Measurements from ENCODE around the gene VTCN1.
A peak's percentile ranks its signal among the peaks of the same experiment; 100 is the strongest.
"Not testable (repeated sequence)": the region's sequence is repeated elsewhere in the genome, so short reads cannot be mapped to it uniquely, and the experiment has no call there.

The VTCN1 gene

DNA sequence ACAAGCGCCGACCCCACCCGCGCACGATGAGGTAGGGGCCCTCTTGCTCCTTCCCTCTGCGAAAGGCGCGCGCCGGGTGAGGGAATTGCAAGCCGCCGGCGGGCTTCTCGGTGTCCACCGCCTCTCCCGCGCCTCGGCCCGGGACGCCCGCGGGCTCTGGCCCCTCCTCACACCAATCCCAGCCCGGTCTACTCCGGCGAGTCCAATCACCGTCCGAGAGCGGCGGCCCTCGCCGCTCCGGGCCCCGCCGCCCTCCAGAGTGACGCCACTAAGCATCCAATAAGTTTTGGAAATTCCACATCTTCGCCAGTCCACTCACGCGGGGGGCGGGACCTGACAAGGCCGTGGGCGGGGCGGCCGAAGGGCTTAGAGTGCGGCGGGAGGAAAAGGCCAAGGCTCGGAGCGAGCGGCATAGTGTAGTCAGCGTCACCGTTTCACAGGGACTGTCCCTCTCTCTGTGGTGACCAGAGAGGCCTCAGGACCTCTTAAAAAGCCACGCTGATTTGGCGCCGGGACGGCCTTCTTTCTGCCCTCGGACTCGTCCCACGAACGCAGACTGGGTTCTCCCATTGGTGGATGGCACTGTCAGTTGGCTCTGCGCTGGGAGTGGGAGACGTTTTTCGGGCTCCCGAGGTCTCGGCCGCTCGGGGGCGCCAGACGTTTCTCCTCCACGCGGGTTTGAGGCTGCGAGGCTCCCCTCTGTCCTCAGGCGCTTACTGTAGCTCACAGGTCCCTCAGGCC, 89.0 kb downstream of the VTCN1 start, which contains the start of gene TRIM45:
TSS of gene TRIM45 (minus strand) at position 161 of the 741 bp plus-strand sequence. CDS start 548 bp downstream, outside the sequence.
- DNase-seq = peak; percentile 97

DNA sequence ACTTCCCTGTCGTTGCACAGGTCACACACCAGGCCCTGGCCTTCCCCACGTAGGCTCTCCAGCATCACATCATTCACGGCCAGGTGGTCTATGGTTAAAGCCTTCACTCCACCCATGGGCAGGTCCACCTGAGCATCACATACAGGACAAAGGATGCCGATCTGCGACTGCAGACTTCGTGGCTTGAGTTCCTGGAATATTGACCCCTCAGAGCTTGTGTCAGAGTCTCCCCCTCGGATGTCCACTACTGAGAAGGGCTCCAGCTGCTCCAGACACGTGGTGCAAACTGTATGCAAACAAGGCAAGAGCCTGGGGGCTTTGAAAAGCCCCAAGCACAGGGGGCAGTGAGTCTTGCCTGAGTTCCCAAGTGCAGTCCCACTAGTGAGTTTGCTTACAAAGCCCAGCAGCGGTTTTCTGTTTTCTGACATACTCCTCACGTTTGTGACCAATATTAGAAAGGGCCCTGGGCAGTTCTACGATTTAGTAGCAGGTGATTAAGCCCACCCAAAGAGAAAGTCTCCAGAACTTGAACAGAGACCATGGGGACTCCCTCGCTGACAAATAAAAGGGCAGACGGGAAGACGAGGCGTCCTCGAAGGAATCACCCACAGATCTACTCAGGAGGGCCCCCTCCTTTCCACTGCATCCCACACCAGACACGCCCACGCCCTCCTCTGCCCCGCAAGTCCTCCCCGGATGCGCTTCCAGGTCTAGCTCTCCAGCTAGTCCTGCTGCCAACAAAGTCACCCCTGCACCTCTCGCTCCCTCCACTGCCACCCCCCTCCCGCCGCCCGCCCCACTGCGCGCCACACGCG, 89.7 kb downstream of the VTCN1 start:
- DNase-seq = peak; percentile 75

DNA sequence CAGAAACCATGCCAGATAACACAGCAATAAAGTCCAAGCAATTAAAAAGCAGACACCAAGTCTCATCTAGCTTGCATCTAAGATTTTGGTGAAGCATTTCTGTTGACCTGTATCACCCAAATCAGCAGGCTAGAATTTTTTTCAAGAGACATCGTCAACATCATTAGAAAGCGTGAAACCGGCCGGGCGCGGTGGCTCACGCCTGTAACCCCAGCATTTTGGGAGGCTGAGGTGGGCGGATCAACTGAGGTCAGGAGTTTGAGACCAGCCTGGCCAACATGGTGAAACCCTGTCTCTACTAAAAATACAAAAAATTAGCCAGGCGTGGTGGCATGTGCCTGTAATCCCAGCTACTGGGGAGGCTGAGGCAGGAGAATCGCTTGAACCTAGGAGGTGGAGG, 91.6 kb downstream of the VTCN1 start:
- not testable (repeated sequence) for DNase-seq

DNA sequence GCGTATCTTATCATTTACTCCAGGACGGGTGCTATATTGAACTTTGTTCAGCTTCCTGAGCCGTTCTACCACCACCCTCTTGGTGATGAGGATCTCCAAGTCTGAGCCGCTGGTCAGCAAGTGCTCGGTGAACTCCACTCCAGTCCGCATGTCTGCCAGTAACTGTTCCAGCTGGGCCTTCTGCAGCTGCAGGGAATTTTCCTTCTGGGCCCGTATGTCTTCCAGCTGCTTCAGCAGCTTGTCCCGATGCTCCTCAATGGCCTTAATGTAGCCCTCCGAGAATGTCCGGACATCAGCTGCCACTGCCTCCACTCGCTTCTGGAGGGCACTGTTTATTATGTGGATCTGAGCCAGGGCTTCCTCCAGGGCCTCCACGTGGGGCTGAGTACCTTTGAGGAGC, 92.6 kb downstream of the VTCN1 start:
- no peak for DNase-seq

DNA sequence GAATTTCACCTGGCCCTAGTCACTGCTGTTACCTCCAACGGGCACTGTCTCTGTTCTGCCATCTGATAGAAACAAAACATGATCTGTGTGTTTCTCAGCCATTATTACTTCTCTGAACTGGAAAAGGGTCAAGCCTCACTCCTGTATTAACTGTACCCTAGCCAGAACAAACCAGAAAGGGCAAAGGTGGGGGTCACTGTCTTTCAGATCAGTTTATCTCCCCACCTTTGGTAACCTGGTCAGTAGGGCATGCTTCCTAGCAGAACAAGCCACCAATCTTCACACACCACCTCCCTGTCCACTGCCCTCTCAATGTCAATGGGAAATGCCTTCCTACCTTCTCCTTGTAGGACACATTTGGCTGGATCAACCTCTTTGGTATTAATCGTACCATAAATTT, 93.0 kb downstream of the VTCN1 start:
- DNase-seq = no peak

DNA sequence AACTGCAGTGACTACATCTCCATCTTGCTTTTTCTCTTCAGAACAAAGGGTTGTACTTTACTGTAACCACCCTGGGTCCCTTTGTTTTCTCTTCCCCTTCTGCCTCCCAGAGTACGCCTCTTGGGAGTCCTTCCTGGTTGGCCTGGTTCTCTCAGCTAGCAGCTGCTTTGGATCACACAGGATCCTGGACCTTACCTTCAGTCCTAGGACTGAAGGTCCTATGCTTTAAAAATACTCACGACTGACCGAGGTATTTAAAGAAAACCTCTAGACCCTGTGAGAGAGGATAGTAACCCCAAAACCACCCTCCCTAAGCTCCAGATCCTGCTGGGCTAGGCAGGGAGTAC, 94.0 kb downstream of the VTCN1 start:
- no peak for DNase-seq

DNA sequence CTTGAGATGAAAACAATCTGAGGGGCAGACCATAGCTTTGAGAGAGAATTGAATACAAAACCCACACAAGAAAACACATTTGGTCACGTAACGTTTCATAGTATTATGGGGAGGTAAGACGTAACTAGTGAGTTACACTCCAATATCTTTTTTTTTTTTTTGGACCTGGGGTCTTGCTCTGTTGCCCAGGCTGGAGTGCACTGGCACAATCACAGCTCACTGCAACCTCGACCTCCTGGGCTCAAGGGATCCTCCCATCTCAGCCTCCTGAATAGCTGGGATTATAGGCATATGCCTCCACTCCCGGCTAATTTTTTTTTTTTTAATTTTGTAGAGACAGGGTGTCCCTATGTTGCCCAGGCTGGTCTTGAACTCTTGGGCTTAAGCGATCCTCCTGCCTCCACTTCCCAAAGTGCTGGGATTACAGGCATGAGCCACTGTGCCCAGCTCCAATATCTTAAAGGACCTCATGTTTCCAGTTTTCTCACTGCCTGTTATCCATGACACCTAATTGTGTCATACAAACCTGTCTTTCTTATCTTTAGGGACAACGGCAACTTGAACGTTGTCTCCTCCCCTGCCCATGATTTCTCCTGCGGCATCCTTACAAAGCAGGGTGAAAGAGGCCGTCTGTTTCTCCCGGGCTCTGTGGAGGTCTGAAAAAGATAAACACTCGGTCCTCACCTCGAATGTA, 94.5 kb downstream of the VTCN1 start:
- no peak for DNase-seq

DNA sequence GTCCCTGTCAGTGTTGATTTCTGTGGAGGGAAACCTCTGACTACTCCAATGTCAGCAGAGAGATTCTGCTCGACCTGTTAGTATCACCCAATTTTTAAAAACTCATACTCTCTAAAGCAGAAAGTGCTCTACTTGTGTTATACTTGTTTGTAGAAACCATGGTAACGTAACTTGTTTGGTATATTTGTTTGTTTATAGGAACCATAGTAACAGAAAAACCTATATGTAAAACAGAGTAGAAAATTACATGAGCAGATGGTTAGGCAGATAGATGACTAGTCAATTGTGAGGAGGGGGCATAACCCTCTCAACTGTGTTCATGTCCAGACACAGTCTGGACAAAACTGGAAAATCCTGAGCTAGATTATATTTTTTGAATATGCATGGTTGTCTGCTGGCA, 95.8 kb downstream of the VTCN1 start:
- no peak for DNase-seq

DNA sequence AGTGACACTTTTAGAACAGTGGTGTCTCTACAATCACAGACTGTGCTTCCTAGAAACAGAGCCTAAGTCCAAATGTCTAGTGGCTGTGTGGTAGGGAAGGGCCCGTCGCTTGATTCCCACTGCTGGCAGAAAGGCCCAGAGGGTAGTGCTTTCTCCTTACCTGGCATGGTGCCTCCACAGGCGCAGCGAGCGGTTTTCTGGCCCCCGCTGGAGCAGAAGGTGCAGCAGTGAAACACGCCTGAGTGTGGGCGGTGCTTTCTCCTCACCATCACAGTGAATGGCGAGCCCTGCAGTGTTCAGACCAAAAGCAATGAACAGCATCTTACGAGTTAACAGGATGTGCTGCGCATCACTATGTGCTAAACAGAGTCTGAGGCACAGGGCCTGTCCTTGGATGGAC, 97.5 kb downstream of the VTCN1 start:
- no peak for DNase-seq

DNA sequence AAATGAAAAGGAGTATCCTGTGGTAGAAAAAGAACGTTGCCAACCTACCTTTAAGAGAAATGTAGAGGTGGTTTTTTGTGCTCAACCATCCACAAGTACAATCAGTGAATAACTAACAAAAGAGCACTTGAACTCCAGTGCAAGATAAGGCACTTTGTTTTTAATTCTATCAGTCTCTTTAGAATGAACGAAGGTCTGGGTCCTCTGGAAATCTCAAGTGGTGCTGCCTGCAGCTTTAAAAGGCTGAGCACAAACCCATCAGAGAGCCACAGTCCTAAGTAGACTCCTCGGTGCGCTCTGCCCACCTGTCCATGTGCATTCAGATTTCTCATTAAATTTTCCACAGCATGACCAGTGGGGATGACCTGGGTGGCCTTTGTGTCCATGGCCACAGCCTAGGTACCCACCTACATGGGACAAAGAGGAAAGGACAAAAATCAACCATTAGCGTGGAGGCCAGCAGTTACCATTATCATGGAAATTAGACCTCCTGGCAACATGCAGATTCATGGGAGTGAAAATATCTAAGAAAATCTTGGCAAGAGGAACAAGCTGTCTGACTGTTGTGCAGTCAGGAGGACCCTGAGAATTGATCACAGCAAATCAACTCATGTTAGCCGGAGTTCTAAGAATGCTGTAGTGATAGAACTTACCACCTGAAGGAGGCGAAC, 98.5 kb downstream of the VTCN1 start:
- no peak for DNase-seq

DNA sequence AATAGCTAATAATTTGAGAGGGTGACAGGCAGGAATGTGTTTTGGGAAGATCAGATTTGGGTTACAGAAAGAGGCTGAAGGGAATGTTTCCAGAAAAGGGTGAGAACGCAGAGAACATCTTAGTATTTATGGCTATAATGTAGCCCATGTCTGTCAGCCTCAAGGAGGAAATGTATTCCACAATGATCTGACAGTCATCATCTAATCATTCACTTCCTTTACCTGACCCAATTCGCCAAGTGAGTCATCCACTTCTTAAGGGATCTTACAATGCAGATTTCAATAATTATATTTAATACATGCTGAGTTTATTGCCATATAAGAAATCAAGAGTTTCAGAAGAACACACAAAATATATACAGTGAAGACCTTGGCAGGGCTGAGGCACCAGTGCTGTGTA, 100.0 kb downstream of the VTCN1 start:
- DNase-seq = peak; percentile 50

DNA sequence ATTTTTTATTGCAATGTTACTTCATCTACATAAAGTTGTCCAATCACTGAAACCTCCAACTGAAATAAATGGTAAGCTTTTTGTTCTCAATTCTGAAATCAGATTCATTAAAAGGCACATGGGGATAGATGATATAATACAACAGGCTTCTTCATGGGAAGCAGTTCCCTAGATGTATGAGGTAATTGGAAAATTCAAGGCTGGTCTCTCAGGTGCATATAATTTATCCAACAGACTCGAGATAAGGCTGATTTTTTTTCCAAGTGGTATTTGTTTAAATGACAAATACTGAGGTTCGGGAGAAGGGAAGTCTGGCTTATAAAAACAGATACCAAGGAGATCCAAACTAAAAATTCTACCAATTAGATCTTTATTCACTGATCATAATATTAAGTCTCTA, 103.4 kb downstream of the VTCN1 start:
- DNase-seq = no peak

DNA sequence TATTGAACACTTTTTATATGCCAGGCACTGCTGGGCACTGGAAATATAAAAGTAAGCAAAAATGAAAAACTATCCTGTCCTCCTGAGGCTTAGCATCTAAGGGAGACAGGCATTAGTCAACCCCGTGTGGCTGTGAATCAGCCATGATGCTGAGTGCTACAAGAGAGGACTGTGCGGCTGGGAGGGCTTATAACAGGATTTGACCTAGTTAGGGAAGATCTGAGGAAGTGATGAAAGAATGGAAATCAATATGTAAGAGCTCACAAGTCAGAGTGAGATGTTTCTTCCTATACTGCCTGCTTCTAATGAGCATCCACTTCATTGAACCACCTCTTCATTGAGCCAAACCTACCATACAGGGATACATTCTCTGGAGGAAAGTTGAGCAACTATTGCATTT, 104.2 kb downstream of the VTCN1 start:
- DNase-seq = no peak

DNA sequence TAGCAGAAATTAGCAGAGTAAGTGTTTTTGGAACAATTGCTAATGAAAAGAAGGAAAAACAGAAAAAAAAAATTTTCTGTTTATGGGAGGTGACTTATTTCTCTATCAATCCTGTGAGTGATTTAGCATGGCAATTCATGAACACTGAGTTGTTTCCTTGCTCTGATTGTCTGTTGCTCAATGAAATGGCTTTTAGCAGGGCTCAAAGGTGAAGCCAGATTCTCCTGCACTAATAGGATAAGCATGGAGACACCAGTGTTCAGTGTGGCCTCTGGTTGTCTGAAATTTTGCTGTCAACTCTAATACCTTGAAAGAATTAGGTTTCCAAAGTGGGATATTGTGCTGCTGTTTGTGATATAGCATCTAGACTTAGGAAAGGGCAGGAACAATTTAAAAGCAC, 105.0 kb downstream of the VTCN1 start:
- DNase-seq = no peak

DNA sequence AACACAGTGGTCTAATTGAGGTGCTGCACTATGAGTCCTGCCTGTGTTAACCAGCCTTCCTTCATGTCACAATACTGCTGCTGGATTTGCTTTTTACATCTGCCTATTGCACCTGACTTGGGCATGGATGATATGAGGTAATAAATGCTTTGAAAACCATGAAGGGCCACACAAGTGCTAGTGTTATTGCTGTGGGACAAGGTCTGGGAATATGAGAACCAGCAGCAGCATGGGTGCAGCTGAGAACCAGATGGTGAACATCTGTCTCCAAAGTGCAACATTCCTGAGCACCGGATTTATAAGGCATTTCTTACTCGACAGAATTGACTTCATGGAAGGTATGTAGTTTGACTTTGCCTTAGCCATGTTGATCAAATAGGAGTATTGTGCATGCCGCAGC, 105.7 kb downstream of the VTCN1 start:
- DNase-seq = no peak

DNA sequence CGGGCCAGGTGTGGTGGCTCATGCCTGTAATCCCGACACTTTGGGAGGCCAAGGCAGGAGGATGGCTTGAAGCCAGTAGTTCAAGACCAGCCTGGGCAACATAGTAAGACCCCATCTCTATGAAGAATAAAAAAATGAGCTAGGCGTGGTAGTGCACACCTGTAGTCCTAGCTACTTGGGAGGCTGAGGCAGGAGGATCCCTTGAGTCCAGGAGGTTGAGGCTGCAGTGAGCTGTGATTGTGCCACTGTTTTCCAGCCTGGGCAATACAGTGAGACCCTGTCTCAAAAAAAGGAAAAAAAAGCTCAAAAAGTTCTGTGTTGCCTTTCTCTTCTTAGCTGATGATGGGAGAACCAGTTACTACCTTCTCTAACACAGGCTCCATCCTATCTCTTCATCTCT, 108.9 kb downstream of the VTCN1 start:
- DNase-seq = not testable (repeated sequence)

DNA sequence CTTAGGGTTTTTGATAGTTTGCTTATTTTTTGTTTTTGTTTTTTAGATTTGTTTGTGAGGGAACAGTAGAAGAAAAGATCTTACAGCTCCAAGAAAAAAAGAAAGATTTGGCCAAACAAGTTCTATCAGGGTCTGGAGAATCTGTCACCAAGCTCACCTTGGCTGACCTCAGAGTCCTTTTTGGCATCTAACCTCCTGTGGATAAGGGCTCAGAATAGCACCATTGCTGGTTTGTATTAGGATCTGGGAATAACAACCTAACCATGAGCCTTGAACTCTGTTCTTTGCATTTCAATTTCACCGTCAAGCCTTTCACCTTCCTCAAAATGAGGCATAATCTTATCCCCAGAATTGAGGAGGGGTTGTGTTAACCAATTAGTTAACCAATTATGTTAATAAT, 109.4 kb downstream of the VTCN1 start:
- no peak for DNase-seq

DNA sequence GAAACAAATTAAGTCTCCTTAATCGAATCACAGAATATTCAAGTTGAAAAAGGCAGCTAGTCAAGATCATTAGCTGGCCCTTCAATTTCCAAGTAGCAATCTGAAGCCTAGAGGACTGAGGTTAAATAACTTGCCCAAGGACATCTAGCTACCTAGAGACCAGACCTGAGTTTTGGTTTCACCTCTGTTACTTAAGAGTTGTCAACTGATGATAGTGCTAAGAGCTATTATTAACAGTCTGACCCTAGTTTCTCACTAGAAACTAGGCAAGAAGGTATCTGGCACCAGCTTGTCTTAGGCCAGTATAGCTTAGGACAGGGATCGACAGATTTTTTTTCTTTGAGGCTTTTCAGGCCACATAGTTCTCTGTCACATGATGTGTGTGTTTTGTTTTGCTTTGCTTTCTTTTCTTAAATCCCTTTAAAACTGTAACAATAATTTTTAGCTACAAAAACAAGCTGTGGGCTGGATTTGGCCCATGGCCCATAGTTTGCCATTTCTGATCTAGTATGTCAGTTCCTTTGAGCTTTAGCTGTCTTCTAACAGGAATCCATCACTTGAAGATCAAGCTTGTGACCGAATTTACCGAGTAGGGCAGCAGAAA, 112.3 kb downstream of the VTCN1 start:
- no peak for DNase-seq

DNA sequence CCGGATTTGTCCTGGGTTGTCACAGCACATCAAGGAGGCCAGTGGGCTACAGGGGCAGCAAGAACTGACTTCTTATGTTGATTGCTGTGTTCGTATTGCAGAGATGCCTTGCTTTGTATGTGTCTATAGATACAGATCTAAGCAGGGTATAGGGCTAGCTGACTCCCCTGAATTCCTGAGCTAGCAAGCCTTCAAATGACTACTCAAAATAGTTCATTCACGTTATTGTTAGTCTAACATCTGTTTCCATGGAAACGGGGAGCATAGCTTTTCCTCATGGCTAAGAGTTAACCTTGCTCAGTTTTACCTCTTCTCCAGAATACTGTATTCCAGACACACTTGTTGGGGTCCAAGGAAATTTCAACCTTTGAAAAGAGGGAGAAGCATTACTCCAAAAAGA, 113.3 kb downstream of the VTCN1 start:
- DNase-seq = peak; percentile 39

DNA sequence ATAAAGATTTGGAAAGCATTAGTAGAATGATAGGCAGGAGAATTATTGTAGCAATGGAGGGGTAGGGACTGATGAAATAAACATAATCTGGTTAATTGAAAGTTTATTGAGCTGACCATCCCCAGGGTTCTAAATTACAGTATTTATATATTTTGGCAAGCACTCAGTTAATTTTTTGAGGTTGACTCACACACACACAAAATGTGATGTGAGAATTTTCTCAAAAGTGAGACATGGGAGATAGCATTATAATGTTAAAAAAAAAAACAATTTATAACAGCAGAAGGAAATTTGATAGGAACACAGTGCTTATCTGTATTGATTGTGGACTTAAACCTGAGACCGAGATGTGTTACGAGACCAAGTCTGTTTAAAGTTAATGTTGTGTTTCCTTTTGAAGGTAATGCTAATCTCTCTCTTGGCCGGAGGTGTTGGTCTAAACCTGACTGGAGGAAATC, 113.7 kb downstream of the VTCN1 start:
- DNase-seq = peak; percentile 63

DNA sequence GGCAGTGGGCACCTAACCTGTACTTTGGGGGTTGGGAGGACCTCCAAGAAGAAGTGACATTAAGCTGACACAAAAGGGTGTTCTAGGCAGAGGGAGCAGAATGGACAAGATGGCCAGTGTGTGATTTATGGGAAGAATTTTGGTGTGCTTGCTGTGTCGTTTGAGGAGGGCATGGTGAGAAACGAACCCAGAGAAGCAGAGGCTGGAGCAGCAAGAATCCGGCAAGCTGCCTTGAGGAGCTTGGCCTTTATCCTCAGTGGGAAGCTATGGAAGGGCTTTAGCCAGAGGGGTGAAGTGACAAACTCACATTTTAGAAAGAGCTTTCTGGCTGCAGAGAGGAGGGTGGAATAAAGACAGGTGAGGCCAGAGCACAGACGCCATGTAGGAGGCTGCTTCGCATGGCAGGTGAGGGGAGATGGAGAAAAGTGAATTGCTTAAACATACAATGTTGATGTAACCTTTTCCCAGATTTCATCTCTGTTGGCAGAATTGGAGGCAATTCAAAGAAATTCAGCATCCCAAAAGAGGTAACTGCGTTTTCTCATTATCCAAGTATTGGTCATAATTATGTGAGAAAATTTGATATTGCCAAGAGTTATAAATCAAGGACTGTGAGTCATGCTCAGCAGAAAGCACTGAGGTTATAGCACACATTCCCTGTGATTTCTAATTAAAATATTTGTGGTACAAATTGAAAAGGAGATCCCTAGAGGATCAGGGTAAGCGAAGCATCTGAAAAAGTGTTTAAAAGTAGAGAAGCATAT, 115.7 kb downstream of the VTCN1 start:
- peak; percentile 74 for DNase-seq
